HepG2 (cell line): ENCODE data around the gene FDXACB1. TPM values are rescaled to one million over a fixed set of nuclear protein-coding genes. Genes with fewer than 3 reads are reported as not detected.

Source experiments
- ATAC-seq: fragments of 200-7000 bp; cut with Tn5 transposase; 3 replicates; pipeline ENCODE4 v1.9.1; 2020; ENCODE audit warnings: mild to moderate bottlenecking, moderate library complexity
- BruUV-seq: library from RNA; stranded (reverse); fragments of 400-500 nt; replicated peaks from 2 replicates; lab custom pipeline; 2021; lab: Mats Ljungman, UMichigan
- CTCF ChIA-PET: fragments of 300-600 bp; formaldehyde crosslinking; extraction: SDS; loops from one replicate; lab custom pipeline; 2021; ENCODE audit warnings: low total read pairs, inconsistent platforms, low intra/inter-chr PET ratio; lab: Yijun Ruan, JAX
- POLR2A ChIA-PET: fragments of 350-600 bp; sonication (Branson Sonifier 250); formaldehyde crosslinking; loops from one replicate; lab custom pipeline; 2020; ENCODE audit warnings: antibody characterized with exemption, inconsistent platforms; lab: Yijun Ruan, JAX
- DNase-seq: peaks from one replicate; pipeline ENCODE4 v3.0.0-alpha.2; 2015; ENCODE audit warnings: low spot score
- FAIRE-seq: peaks from 3 replicates; lab custom pipeline; 2011; peaks lifted over from hg19 to GRCh38; lab: Jason Lieb, UNC
- H2AFZ ChIP-seq: one replicate; pipeline ENCODE4 v1.6.1; 2011; ENCODE audit warnings: low read length, inconsistent platforms
- H3K27ac ChIP-seq: fragments of 300-600 bp; 3 replicates; pipeline ENCODE4 v1.8.0; 2011; ENCODE audit warnings: mixed run types, mild to moderate bottlenecking, mixed read lengths, low read length, inconsistent platforms; ENCODE audit not compliant: insufficient read depth; ENCODE audit errors: extremely low read length
- H3K27me3 ChIP-seq, 2 experiments: fragments of 200-600 bp in 1 of 2; 2 replicates in 1 of 2; 3 replicates in 1 of 2; pipeline versions ENCODE4 v1.6.0 to v1.8.0; 2011; ENCODE audit warnings: low read length in 2 of 2, mild to moderate bottlenecking in 2 of 2, moderate library complexity in 2 of 2, inconsistent platforms in 1 of 2; ENCODE audit not compliant: insufficient read depth in 2 of 2, control insufficient read depth in 1 of 2
- H3K36me3 ChIP-seq, 2 experiments: fragments of 200-600 bp in 1 of 2; replicated peaks in 1 of 2; 2 replicates in 1 of 2; 3 replicates in 1 of 2; pipeline versions ENCODE4 v1.5.1 to v1.8.0; 2011; ENCODE audit warnings: low read length in 2 of 2, inconsistent platforms in 1 of 2; ENCODE audit not compliant: insufficient read depth in 2 of 2, control insufficient read depth in 1 of 2
- H3K4me1 ChIP-seq: 2 replicates; pipeline ENCODE4 v1.5.1; 2012; ENCODE audit warnings: low read length, inconsistent platforms; ENCODE audit not compliant: insufficient read depth
- H3K4me2 ChIP-seq: 2 replicates; pipeline ENCODE4 v1.6.0; 2011; ENCODE audit warnings: low read depth, low read length, inconsistent platforms
- H3K4me3 ChIP-seq, 3 experiments: fragments of 200-600 bp in 1 of 3; sonication (generic), shearing (Covaris generic) in 1 of 3; replicated peaks in 1 of 3; 2 replicates each; pipeline ENCODE4 v1.5.1; 2011 to 2016; ENCODE audit warnings: low read length in 3 of 3, inconsistent platforms in 2 of 3, low read depth in 2 of 3, mild to moderate bottlenecking in 2 of 3, control low read depth in 1 of 3, mixed read lengths in 1 of 3; ENCODE audit not compliant: insufficient read depth in 1 of 3
- H3K79me2 ChIP-seq: one replicate; pipeline ENCODE4 v1.6.1; 2011; ENCODE audit warnings: low read length, inconsistent platforms; ENCODE audit not compliant: insufficient read depth
- H3K9ac ChIP-seq: 2 replicates; pipeline ENCODE4 v1.6.0; 2011; ENCODE audit warnings: mild to moderate bottlenecking, low read depth, low read length, inconsistent platforms; ENCODE audit not compliant: insufficient read depth
- H3K9me3 ChIP-seq: 2 replicates; pipeline ENCODE4 v1.5.1; 2012; ENCODE audit warnings: mild to moderate bottlenecking, low read length
- H4K20me1 ChIP-seq: 2 replicates; pipeline ENCODE4 v1.6.0; 2011; ENCODE audit warnings: inconsistent platforms, mild to moderate bottlenecking, low read length, moderate library complexity; ENCODE audit not compliant: insufficient read depth
- CAMTA2 ChIP-seq: sonication (generic); formaldehyde crosslinking; IDR thresholded peaks from 2 replicates; pipeline ENCODE4 v1.4.0; 2020; ENCODE audit warnings: mild to moderate bottlenecking, missing genetic modification reagents, borderline replicate concordance
- CREB1 ChIP-seq, 2 experiments: fragments of 450-650 bp in 1 of 2; IDR thresholded peaks; 2 replicates each; pipeline ENCODE4 v1.6.1; 2016 to 2017; ENCODE audit warnings: control low read depth in 1 of 2, mild to moderate bottlenecking in 1 of 2, missing compliant biosample characterization in 1 of 2, missing genetic modification characterization in 1 of 2
- DMAP1 ChIP-seq: IDR thresholded peaks from 2 replicates; pipeline ENCODE4 v1.6.1; 2016
- FOSL2 ChIP-seq: sonication (generic); formaldehyde crosslinking; IDR thresholded peaks from 2 replicates; pipeline ENCODE4 v1.4.0; 2020; ENCODE audit warnings: missing genetic modification reagents
- IRF2 ChIP-seq: IDR thresholded peaks from 2 replicates; pipeline ENCODE4 v1.6.1; 2018; ENCODE audit warnings: missing genetic modification reagents, missing compliant biosample characterization
- KAT8 ChIP-seq: IDR thresholded peaks from 2 replicates; pipeline ENCODE4 v1.6.1; 2016; ENCODE audit warnings: missing genetic modification reagents, missing compliant biosample characterization
- KDM2A ChIP-seq: sonication (generic); formaldehyde crosslinking; IDR thresholded peaks from 2 replicates; pipeline ENCODE4 v1.4.0; 2020; ENCODE audit warnings: low read depth, missing genetic modification reagents, borderline replicate concordance
- NCOR1 ChIP-seq: fragments of 200-600 bp; sonication (generic); IDR thresholded peaks from 2 replicates; pipeline ENCODE4 v1.7.0; 2017; ENCODE audit warnings: antibody characterized with exemption, low read length, borderline replicate concordance
- NFIC ChIP-seq: IDR thresholded peaks from 2 replicates; pipeline ENCODE4 v1.6.1; 2012; ENCODE audit warnings: mild to moderate bottlenecking, low read length, inconsistent platforms
- SOX6 ChIP-seq, 2 experiments: fragments of 450-650 bp in 1 of 2; sonication (generic) in 1 of 2; formaldehyde crosslinking in 1 of 2; IDR thresholded peaks; 2 replicates each; pipeline versions ENCODE4 v1.4.0 to v1.6.1; 2017 to 2020; ENCODE audit warnings: antibody characterized with exemption in 1 of 2, mild to moderate bottlenecking in 1 of 2, missing genetic modification reagents in 1 of 2
- ZMYM3 ChIP-seq: sonication (generic); formaldehyde crosslinking; IDR thresholded peaks from 2 replicates; pipeline ENCODE4 v1.5.1; 2020; ENCODE audit warnings: mild to moderate bottlenecking, missing genetic modification reagents
- ZNF136 ChIP-seq: sonication (generic); formaldehyde crosslinking; IDR thresholded peaks from 2 replicates; pipeline ENCODE4 v1.8.1; 2022; ENCODE audit warnings: low read depth, mild to moderate bottlenecking, moderate library complexity, missing genetic modification reagents
- ZNF30 ChIP-seq: sonication (generic); formaldehyde crosslinking; IDR thresholded peaks from 2 replicates; pipeline ENCODE4 v1.5.0; 2020; ENCODE audit warnings: mild to moderate bottlenecking, missing genetic modification reagents
- ZNF350 ChIP-seq: sonication (generic); formaldehyde crosslinking; IDR thresholded peaks from 2 replicates; pipeline ENCODE4 v1.4.0; 2020; ENCODE audit warnings: mild to moderate bottlenecking, low read depth, missing genetic modification reagents, borderline replicate concordance
- ZNF563 ChIP-seq: sonication (generic); formaldehyde crosslinking; IDR thresholded peaks from 2 replicates; pipeline ENCODE4 v1.8.0; 2022; ENCODE audit warnings: mild to moderate bottlenecking, moderate library complexity, missing genetic modification reagents
- ZNF567 ChIP-seq: sonication (generic); formaldehyde crosslinking; IDR thresholded peaks from 2 replicates; pipeline ENCODE4 v1.8.1; 2023; ENCODE audit warnings: mild to moderate bottlenecking, missing genetic modification reagents, borderline replicate concordance
- ZNF749 ChIP-seq: sonication (generic); formaldehyde crosslinking; IDR thresholded peaks from 2 replicates; pipeline ENCODE4 v1.8.0; 2022; ENCODE audit warnings: mild to moderate bottlenecking, missing genetic modification reagents, moderate library complexity, borderline replicate concordance
- WGBS: methylation state at CpG from one replicate; pipeline ENCODE4 v1.1.6; 2017; ENCODE audit warnings: low lambda C conversion rate; 5-methylcytosine and 5-hydroxymethylcytosine counted together
- in situ Hi-C: cut with HindIII; loops from 2 replicates; pipeline ENCODE4 v1.10.0; 2017; ENCODE audit warnings: low pct_unique_long_range_greater_than_20kb; ENCODE audit not compliant: extremely low pct_ligation_motif_present
- intact Hi-C: fragments of 100-400 bp; cut with micrococcal nuclease; formaldehyde crosslinking; loops from one replicate; pipeline ENCODE4 v1.10.0; 2022; ENCODE audit not compliant: unreplicated experiment
- polyA plus RNA-seq, 8 experiments: library from polyadenylated mRNA; depleted of rRNA in 3 of 8; stranded (reverse) in 7 of 8; unstranded in 1 of 8; fragments of >200 nt; fragmentation: Illumina TruSeq in 4 of 8; extraction: Trizol in 4 of 8; gene quantifications; 2 replicates each; pipeline versions ENCODE4 v1.2.1 to v1.2.3, GENCODE V29; 2011 to 2016; ENCODE audit warnings: low read depth in 4 of 8, missing spikeins in 1 of 8, mixed read lengths in 1 of 8; ENCODE audit not compliant: insufficient read depth in 1 of 8
- total RNA-seq, 5 experiments: library from RNA; depleted of rRNA; stranded (reverse); fragments of >200 nt; fragmentation: Illumina TruSeq; extraction: Trizol; gene quantifications; 2 replicates each; pipeline ENCODE4 v1.2.3, GENCODE V29; 2016; ENCODE audit warnings: low read depth in 1 of 5
- TF ChIP-seq, protein P1 (sequence below), 2 experiments: fragments of 450-650 bp in 1 of 2; sonication (generic) in 1 of 2; formaldehyde crosslinking; IDR thresholded peaks; 2 replicates each; pipeline versions ENCODE4 v1.5.0 to v1.8.0; 2020 to 2022; ENCODE audit warnings: mild to moderate bottlenecking in 1 of 2, missing genetic modification reagents in 1 of 2
- TF ChIP-seq, protein P2 (sequence below): sonication (generic); formaldehyde crosslinking; IDR thresholded peaks from 2 replicates; pipeline ENCODE4 v1.8.1; 2022; ENCODE audit warnings: mild to moderate bottlenecking, missing genetic modification reagents

Gene FDXACB1
- total and polyA plus RNA-seq, 2 of the 13 experiments (the other 11 are each of a cell fraction or from before 2014, with no cell fraction given) = 1.1 to 3.4 TPM

DNA sequence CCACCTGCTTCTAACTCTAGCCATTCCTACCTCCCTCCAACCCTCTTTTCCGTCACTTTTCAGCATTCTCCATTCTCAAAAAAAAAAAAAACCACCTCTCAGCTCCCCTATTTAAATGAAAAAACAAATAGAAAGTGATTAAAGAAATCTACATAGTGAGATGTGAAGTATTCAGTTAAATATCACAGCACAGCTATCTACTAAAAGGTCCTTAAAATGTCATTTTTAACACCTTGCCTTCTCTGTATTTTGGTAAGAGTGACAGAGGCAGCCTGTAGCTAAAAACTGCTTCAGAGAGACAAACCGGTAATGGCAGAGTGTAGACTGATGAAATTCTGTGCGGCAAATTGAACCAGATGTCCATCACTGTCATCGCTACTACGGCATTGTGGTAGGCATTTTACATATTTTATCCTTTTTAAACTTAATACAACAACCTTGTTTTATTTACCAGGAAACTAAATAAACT is 7.2 kb downstream of the FDXACB1 start (continued):
- TF ChIP-seq, protein P1, sequence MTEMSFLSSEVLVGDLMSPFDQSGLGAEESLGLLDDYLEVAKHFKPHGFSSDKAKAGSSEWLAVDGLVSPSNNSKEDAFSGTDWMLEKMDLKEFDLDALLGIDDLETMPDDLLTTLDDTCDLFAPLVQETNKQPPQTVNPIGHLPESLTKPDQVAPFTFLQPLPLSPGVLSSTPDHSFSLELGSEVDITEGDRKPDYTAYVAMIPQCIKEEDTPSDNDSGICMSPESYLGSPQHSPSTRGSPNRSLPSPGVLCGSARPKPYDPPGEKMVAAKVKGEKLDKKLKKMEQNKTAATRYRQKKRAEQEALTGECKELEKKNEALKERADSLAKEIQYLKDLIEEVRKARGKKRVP (CRISPR knock-in tag; IDR thresholded peaks at IDR 0.05) = 0 out of 4 replicates have a peak, but pooled peaks of 1 of the 2 experiments have one; percentile 2
- TF ChIP-seq CREB1 (IDR thresholded peaks at IDR 0.05) = no peak
- TF ChIP-seq CREB1 (CRISPR knock-in tag; IDR thresholded peaks at IDR 0.05) = peak; percentile 55; the same call in 1 of the 2 replicates
- TF ChIP-seq NFIC = 0 out of 2 replicates have a peak, but pooled peaks have one; percentile 31
- TF ChIP-seq ZNF136 = 0 out of 2 replicates have a peak, but pooled peaks have one; percentile 9

DNA sequence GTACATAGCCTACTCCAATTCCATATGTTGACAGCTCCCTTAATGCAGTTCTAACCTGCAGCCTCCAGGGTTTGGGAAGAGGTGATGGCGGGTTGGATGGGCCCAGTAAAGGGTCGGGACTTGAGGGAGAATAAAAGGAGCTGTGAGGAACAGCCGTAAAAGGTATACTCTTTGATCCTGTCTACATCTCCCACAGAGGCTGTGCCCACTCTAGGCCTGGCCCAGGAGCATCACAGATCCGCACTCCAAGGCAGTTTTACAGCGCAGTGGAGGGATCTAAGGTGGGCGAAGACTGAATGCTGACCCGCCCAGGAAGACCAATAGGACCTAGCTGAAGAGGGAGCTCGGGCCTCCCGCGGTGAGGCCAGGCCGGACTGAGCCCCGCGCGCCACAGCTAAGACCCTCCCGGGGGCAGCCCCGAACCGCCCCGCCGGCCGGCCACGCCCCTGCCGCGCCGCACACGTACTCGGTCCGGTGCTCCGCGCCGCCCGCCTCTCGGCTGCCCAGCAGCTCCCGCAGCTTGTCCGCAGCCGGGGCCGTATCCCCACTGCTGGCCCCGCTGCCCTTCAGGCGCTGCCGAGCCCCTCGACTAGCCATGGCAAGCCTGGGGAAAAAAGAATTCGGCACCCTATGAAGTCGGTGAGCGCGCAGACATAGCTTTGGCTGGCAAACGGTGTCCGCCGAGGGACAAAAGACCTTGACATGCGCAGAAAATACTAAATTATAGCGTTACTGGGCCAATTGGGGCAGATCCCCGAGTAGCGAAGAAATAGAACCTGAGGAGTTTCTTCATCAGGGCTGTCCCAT is 7.9 kb downstream of the FDXACB1 start, which contains the start of gene ALG9:
Gene ALG9, minus strand, starts transcription at position 696 of the 807 bp plus-strand sequence. Its CDS starts 99 bp downstream, at position 597.
- peak; percentile 95 for ATAC-seq
- no peak for FAIRE-seq
- peak within 1 kb of the TSS; percentile 92 for H3K9ac ChIP-seq
- H3K9me3 ChIP-seq = no peaks in the 10 kb centered on the region
- peaks cover 9 to 28% of the 10 kb centered on the region in 2 experiments for H3K36me3 ChIP-seq
- peak within 1 kb of the TSS; percentile 94 to 98 (median 95) for H3K4me3 ChIP-seq
- H4K20me1 ChIP-seq = no peaks in the 10 kb centered on the region
- H2AFZ ChIP-seq = peak within 1 kb of the TSS; percentile 95
- POLR2A ChIA-PET = interaction anchor here (0.6 to 2.8 kb wide), 21 partner anchors 9 to 216 kb away, joined by 3 to 21 read pairs (median 4); partner anchors contain the start of genes C11orf52, CFAP68, DIXDC1 and PPP2R1B
- CTCF ChIA-PET = no interaction called here
- peak within 1 kb of the TSS; percentile 92 for H3K27ac ChIP-seq
- TSS peak; percentile 47 for BruUV-seq
- H3K4me1 ChIP-seq = peaks cover 24% of the 10 kb centered on the region
- H3K4me2 ChIP-seq = peak within 1 kb of the TSS; percentile 97
- no peaks in the 10 kb centered on the region for H3K27me3 ChIP-seq
- intact Hi-C loops (no loop called here), in situ Hi-C loops (no loop called here)
- under 1% methylated on average over 17 of the region's 51 CpGs for WGBS
- peak; percentile 71 for DNase-seq
- H3K79me2 ChIP-seq = peaks cover 4% of the 10 kb centered on the region
- TF ChIP-seq SOX6 (IDR thresholded peaks at IDR 0.05) (no peak), SOX6 (CRISPR knock-in tag; IDR thresholded peaks at IDR 0.05) (peak; percentile 22; the same call in 1 of the 2 replicates), ZMYM3 (CRISPR knock-in tag) (peak; percentile 33), ZNF350 (CRISPR knock-in tag) (peak; percentile 73; the same call in 1 of the 2 replicates), IRF2 (CRISPR knock-in tag) (peak; percentile 65; the same call in 1 of the 2 replicates), ZNF749 (CRISPR knock-in tag) (peak; percentile 41; the same call in 1 of the 2 replicates), ZNF563 (CRISPR knock-in tag) (peak; percentile 86), KDM2A (CRISPR knock-in tag) (peak; percentile 62; the same call in 1 of the 2 replicates), NCOR1 (peak; percentile 29; the same call in 1 of the 2 replicates), DMAP1 (peak; percentile 75), FOSL2 (CRISPR knock-in tag) (0 out of 2 replicates have a peak, but pooled peaks have one; percentile 6), ZNF136 (0 out of 2 replicates have a peak, but pooled peaks have one; percentile 15), ZNF30 (CRISPR knock-in tag) (no peak), ZNF567 (0 out of 2 replicates have a peak, but pooled peaks have one; percentile 45), CAMTA2 (CRISPR knock-in tag) (0 out of 2 replicates have a peak, but pooled peaks have one; percentile 22), KAT8 (peak; percentile 78)
- TF ChIP-seq, protein P2, sequence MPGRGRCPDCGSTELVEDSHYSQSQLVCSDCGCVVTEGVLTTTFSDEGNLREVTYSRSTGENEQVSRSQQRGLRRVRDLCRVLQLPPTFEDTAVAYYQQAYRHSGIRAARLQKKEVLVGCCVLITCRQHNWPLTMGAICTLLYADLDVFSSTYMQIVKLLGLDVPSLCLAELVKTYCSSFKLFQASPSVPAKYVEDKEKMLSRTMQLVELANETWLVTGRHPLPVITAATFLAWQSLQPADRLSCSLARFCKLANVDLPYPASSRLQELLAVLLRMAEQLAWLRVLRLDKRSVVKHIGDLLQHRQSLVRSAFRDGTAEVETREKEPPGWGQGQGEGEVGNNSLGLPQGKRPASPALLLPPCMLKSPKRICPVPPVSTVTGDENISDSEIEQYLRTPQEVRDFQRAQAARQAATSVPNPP (CRISPR knock-in tag) = 0 out of 2 replicates have a peak, but pooled peaks have one; percentile 57
